OCI-M1 (cell line): ENCODE data around the gene DCUN1D4.
"Not testable (repeated sequence)": the region's sequence is repeated elsewhere in the genome, so short reads cannot be mapped to it uniquely, and the experiment has no call there.

Experiments used
- DNase-seq: peaks from one replicate; lab custom pipeline; 2025; lab: John Stamatoyannopoulos, UW

Gene DCUN1D4

GRCh38 chr4:51855270-51855669 is 12.3 kb downstream of the DCUN1D4 start:
- no peak for DNase-seq

- DNase-seq = no peak
Measured at GRCh38 chr4:51855751-51856150, 12.8 kb downstream of the DCUN1D4 start.

- DNase-seq = no peak
Measured at GRCh38 chr4:51858605-51859202, 15.8 kb downstream of the DCUN1D4 start.

- DNase-seq = no peak
Measured at GRCh38 chr4:51859476-51860031, 16.6 kb downstream of the DCUN1D4 start.

GRCh38 chr4:51862199-51862598 is 19.2 kb downstream of the DCUN1D4 start:
- DNase-seq = no peak

GRCh38 chr4:51862781-51863180 is 19.8 kb downstream of the DCUN1D4 start:
- no peak for DNase-seq

- DNase-seq = no peak
Measured at GRCh38 chr4:51865717-51866116, 22.8 kb downstream of the DCUN1D4 start.

GRCh38 chr4:51866835-51867234 is 23.9 kb downstream of the DCUN1D4 start:
- DNase-seq = no peak

GRCh38 chr4:51867689-51868448 is 24.9 kb downstream of the DCUN1D4 start:
- no peak for DNase-seq

- no peak for DNase-seq
Measured at GRCh38 chr4:51868449-51868847, 25.5 kb downstream of the DCUN1D4 start.

GRCh38 chr4:51870441-51871188 is 27.7 kb downstream of the DCUN1D4 start:
- no peak for DNase-seq

GRCh38 chr4:51872283-51872997 is 29.5 kb downstream of the DCUN1D4 start:
- no peak for DNase-seq

GRCh38 chr4:51874551-51874950 is 31.6 kb downstream of the DCUN1D4 start:
- DNase-seq = no peak

- DNase-seq = no peak
Measured at GRCh38 chr4:51878431-51878830, 35.5 kb downstream of the DCUN1D4 start.

GRCh38 chr4:51880016-51880915 is 37.3 kb downstream of the DCUN1D4 start:
- no peak for DNase-seq

- DNase-seq = no peak
Measured at GRCh38 chr4:51884055-51884454, 41.1 kb downstream of the DCUN1D4 start.

- no peak for DNase-seq
Measured at GRCh38 chr4:51884606-51885005, 41.7 kb downstream of the DCUN1D4 start.

GRCh38 chr4:51885363-51885762 is 42.4 kb downstream of the DCUN1D4 start:
- peak; percentile 37 for DNase-seq

GRCh38 chr4:51890760-51891159 is 47.8 kb downstream of the DCUN1D4 start:
- DNase-seq = no peak

- DNase-seq = not testable (repeated sequence)
Measured at GRCh38 chr4:51893402-51893801, 50.4 kb downstream of the DCUN1D4 start.

GRCh38 chr4:51894059-51894645 is 51.2 kb downstream of the DCUN1D4 start:
- no peak for DNase-seq
